HepG2 (cell line): Measurements from ENCODE around the gene FAM234A. TPM values are rescaled to one million over a fixed set of nuclear protein-coding genes. Genes with fewer than 3 reads are reported as not detected.
"Not testable (repeated sequence)": the region's sequence is repeated elsewhere in the genome, so short reads cannot be mapped to it uniquely, and the experiment has no call there.

Source experiments
- ATAC-seq: fragments of 200-7000 bp; cut with Tn5 transposase; 3 replicates; pipeline ENCODE4 v1.9.1; 2020; ENCODE audit warnings: mild to moderate bottlenecking, moderate library complexity
- BruUV-seq: library from RNA; stranded (reverse); fragments of 400-500 nt; replicated peaks from 2 replicates; lab custom pipeline; 2021; lab: Mats Ljungman, UMichigan
- CTCF ChIA-PET: fragments of 300-600 bp; formaldehyde crosslinking; extraction: SDS; loops from one replicate; lab custom pipeline; 2021; ENCODE audit warnings: low total read pairs, inconsistent platforms, low intra/inter-chr PET ratio; lab: Yijun Ruan, JAX
- POLR2A ChIA-PET: fragments of 350-600 bp; sonication (Branson Sonifier 250); formaldehyde crosslinking; loops from one replicate; lab custom pipeline; 2020; ENCODE audit warnings: antibody characterized with exemption, inconsistent platforms; lab: Yijun Ruan, JAX
- DNase-seq: peaks from one replicate; pipeline ENCODE4 v3.0.0-alpha.2; 2015; ENCODE audit warnings: low spot score
- FAIRE-seq: peaks from 3 replicates; lab custom pipeline; 2011; peaks lifted over from hg19 to GRCh38; lab: Jason Lieb, UNC
- H2AFZ ChIP-seq: one replicate; pipeline ENCODE4 v1.6.1; 2011; ENCODE audit warnings: low read length, inconsistent platforms
- H3K27ac ChIP-seq: fragments of 300-600 bp; 3 replicates; pipeline ENCODE4 v1.8.0; 2011; ENCODE audit warnings: mixed run types, mild to moderate bottlenecking, mixed read lengths, low read length, inconsistent platforms; ENCODE audit not compliant: insufficient read depth; ENCODE audit errors: extremely low read length
- H3K27me3 ChIP-seq, 2 experiments: fragments of 200-600 bp in 1 of 2; 2 replicates in 1 of 2; 3 replicates in 1 of 2; pipeline versions ENCODE4 v1.6.0 to v1.8.0; 2011; ENCODE audit warnings: low read length in 2 of 2, mild to moderate bottlenecking in 2 of 2, moderate library complexity in 2 of 2, inconsistent platforms in 1 of 2; ENCODE audit not compliant: insufficient read depth in 2 of 2, control insufficient read depth in 1 of 2
- H3K36me3 ChIP-seq, 2 experiments: fragments of 200-600 bp in 1 of 2; replicated peaks in 1 of 2; 2 replicates in 1 of 2; 3 replicates in 1 of 2; pipeline versions ENCODE4 v1.5.1 to v1.8.0; 2011; ENCODE audit warnings: low read length in 2 of 2, inconsistent platforms in 1 of 2; ENCODE audit not compliant: insufficient read depth in 2 of 2, control insufficient read depth in 1 of 2
- H3K4me1 ChIP-seq: 2 replicates; pipeline ENCODE4 v1.5.1; 2012; ENCODE audit warnings: low read length, inconsistent platforms; ENCODE audit not compliant: insufficient read depth
- H3K4me2 ChIP-seq: 2 replicates; pipeline ENCODE4 v1.6.0; 2011; ENCODE audit warnings: low read depth, low read length, inconsistent platforms
- H3K4me3 ChIP-seq, 3 experiments: fragments of 200-600 bp in 1 of 3; sonication (generic), shearing (Covaris generic) in 1 of 3; replicated peaks in 1 of 3; 2 replicates each; pipeline ENCODE4 v1.5.1; 2011 to 2016; ENCODE audit warnings: low read length in 3 of 3, inconsistent platforms in 2 of 3, low read depth in 2 of 3, mild to moderate bottlenecking in 2 of 3, control low read depth in 1 of 3, mixed read lengths in 1 of 3; ENCODE audit not compliant: insufficient read depth in 1 of 3
- H3K79me2 ChIP-seq: one replicate; pipeline ENCODE4 v1.6.1; 2011; ENCODE audit warnings: low read length, inconsistent platforms; ENCODE audit not compliant: insufficient read depth
- H3K9ac ChIP-seq: 2 replicates; pipeline ENCODE4 v1.6.0; 2011; ENCODE audit warnings: mild to moderate bottlenecking, low read depth, low read length, inconsistent platforms; ENCODE audit not compliant: insufficient read depth
- H3K9me3 ChIP-seq: 2 replicates; pipeline ENCODE4 v1.5.1; 2012; ENCODE audit warnings: mild to moderate bottlenecking, low read length
- H4K20me1 ChIP-seq: 2 replicates; pipeline ENCODE4 v1.6.0; 2011; ENCODE audit warnings: inconsistent platforms, mild to moderate bottlenecking, low read length, moderate library complexity; ENCODE audit not compliant: insufficient read depth
- CHD2 ChIP-seq: IDR thresholded peaks from 2 replicates; pipeline ENCODE4 v1.6.1; 2011; ENCODE audit warnings: low read depth, low read length, improper control_type of control experiment
- MTA3 ChIP-seq: sonication (generic); formaldehyde crosslinking; IDR thresholded peaks from 2 replicates; pipeline ENCODE4 v1.4.0; 2020; ENCODE audit warnings: missing genetic modification reagents
- POGZ ChIP-seq: sonication (generic); formaldehyde crosslinking; IDR thresholded peaks from 2 replicates; pipeline ENCODE4 v1.4.0; 2020; ENCODE audit warnings: mild to moderate bottlenecking, missing genetic modification reagents
- SATB2 ChIP-seq: sonication (generic); formaldehyde crosslinking; IDR thresholded peaks from 2 replicates; pipeline ENCODE4 v1.5.0; 2020; ENCODE audit warnings: missing genetic modification reagents
- TSC22D2 ChIP-seq: sonication (generic); formaldehyde crosslinking; IDR thresholded peaks from 2 replicates; pipeline ENCODE4 v1.5.1; 2020; ENCODE audit warnings: missing genetic modification reagents, mild to moderate bottlenecking, borderline replicate concordance
- ZNF296 ChIP-seq: sonication (generic); formaldehyde crosslinking; conservative IDR thresholded peaks from 2 replicates; pipeline ENCODE4 v1.5.0; 2020; ENCODE audit warnings: mild to moderate bottlenecking, missing genetic modification reagents
- ZNF543 ChIP-seq: sonication (generic); formaldehyde crosslinking; IDR thresholded peaks from 2 replicates; pipeline ENCODE4 v1.4.0; 2020; ENCODE audit warnings: mild to moderate bottlenecking, missing genetic modification reagents
- ZNF775 ChIP-seq: sonication (generic); formaldehyde crosslinking; IDR thresholded peaks from 2 replicates; pipeline ENCODE4 v1.4.0; 2020; ENCODE audit warnings: missing genetic modification reagents, mild to moderate bottlenecking, moderate library complexity, borderline replicate concordance
- ZNF800 ChIP-seq: sonication (generic); formaldehyde crosslinking; IDR thresholded peaks from 2 replicates; pipeline ENCODE4 v1.4.0; 2020; ENCODE audit warnings: missing genetic modification reagents
- WGBS: methylation state at CpG from one replicate; pipeline ENCODE4 v1.1.6; 2017; ENCODE audit warnings: low lambda C conversion rate; 5-methylcytosine and 5-hydroxymethylcytosine counted together
- in situ Hi-C: cut with HindIII; loops from 2 replicates; pipeline ENCODE4 v1.10.0; 2017; ENCODE audit warnings: low pct_unique_long_range_greater_than_20kb; ENCODE audit not compliant: extremely low pct_ligation_motif_present
- intact Hi-C: fragments of 100-400 bp; cut with micrococcal nuclease; formaldehyde crosslinking; loops from one replicate; pipeline ENCODE4 v1.10.0; 2022; ENCODE audit not compliant: unreplicated experiment
- polyA plus RNA-seq, 8 experiments: library from polyadenylated mRNA; depleted of rRNA in 3 of 8; stranded (reverse) in 7 of 8; unstranded in 1 of 8; fragments of >200 nt; fragmentation: Illumina TruSeq in 4 of 8; extraction: Trizol in 4 of 8; gene quantifications; 2 replicates each; pipeline versions ENCODE4 v1.2.1 to v1.2.3, GENCODE V29; 2011 to 2016; ENCODE audit warnings: low read depth in 4 of 8, missing spikeins in 1 of 8, mixed read lengths in 1 of 8; ENCODE audit not compliant: insufficient read depth in 1 of 8
- total RNA-seq, 5 experiments: library from RNA; depleted of rRNA; stranded (reverse); fragments of >200 nt; fragmentation: Illumina TruSeq; extraction: Trizol; gene quantifications; 2 replicates each; pipeline ENCODE4 v1.2.3, GENCODE V29; 2016; ENCODE audit warnings: low read depth in 1 of 5
- TF ChIP-seq, protein P1 (sequence below): sonication (generic); formaldehyde crosslinking; IDR thresholded peaks from 2 replicates; pipeline ENCODE4 v1.9.0; 2021; ENCODE audit warnings: missing genetic modification reagents, borderline replicate concordance

The FAM234A gene
- total and polyA plus RNA-seq, 2 of the 13 experiments (the other 11 are each of a cell fraction or from before 2014, with no cell fraction given): 29.2 to 34.4 TPM

DNA sequence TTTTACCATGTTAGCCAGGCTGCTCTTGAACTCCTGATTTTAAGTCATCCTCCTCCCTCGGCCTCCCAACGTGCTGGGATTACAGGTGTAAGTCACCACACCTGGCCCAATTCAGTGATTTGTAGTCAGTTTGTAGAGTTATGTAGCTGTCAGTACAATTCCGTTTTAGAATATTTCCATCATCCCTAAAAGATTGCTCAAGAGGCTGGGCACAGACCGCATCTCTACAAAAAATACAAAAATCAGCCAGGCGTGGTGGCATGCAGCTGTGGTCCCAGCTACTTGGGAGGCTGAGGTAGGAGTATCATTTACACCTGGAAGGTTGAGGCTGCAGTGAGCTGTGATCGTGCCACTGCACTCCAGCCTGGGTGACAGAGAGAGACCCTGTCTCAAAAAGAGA lies 20.6 kb downstream of the FAM234A start:
- Histone ChIP-seq H3K9me3 (no peaks in the 10 kb centered on the region), H3K4me1 (no peaks in the 10 kb centered on the region; the same call in 1 of the 2 replicates), H4K20me1 (no peaks in the 10 kb centered on the region), H2AFZ (no peak overlapping the region), H3K27me3 (no peaks in the 10 kb centered on the region), H3K4me2 (no peak overlapping the region), H3K27ac (no peak overlapping the region), H3K4me3 (no peak overlapping the region), H3K9ac (no peak overlapping the region), H3K79me2 (no peaks in the 10 kb centered on the region), H3K36me3 (peaks cover 9 to 38% of the 10 kb centered on the region in 2 experiments; a peak in 4 of 5 replicates)
- BruUV-seq: no TSS peak
- in situ Hi-C loops (no loop called here), intact Hi-C loops (no loop called here)
- 98% methylated on average over 6 of the region's 6 CpGs for WGBS
- TF ChIP-seq CHD2 (no peak), ZNF543 (CRISPR knock-in tag) (no peak), ZNF296 (CRISPR knock-in tag) (no peak), ZNF800 (CRISPR knock-in tag) (no peak), POGZ (no peak), SATB2 (no peak), TSC22D2 (CRISPR knock-in tag) (no peak), ZNF775 (CRISPR knock-in tag) (no peak), MTA3 (CRISPR knock-in tag) (no peak)
- TF ChIP-seq, protein P1, sequence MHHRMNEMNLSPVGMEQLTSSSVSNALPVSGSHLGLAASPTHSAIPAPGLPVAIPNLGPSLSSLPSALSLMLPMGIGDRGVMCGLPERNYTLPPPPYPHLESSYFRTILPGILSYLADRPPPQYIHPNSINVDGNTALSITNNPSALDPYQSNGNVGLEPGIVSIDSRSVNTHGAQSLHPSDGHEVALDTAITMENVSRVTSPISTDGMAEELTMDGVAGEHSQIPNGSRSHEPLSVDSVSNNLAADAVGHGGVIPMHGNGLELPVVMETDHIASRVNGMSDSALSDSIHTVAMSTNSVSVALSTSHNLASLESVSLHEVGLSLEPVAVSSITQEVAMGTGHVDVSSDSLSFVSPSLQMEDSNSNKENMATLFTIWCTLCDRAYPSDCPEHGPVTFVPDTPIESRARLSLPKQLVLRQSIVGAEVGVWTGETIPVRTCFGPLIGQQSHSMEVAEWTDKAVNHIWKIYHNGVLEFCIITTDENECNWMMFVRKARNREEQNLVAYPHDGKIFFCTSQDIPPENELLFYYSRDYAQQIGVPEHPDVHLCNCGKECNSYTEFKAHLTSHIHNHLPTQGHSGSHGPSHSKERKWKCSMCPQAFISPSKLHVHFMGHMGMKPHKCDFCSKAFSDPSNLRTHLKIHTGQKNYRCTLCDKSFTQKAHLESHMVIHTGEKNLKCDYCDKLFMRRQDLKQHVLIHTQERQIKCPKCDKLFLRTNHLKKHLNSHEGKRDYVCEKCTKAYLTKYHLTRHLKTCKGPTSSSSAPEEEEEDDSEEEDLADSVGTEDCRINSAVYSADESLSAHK (CRISPR knock-in tag): no peak
- ChIA-PET CTCF (no interaction called here), POLR2A (no interaction called here)
- DNase-seq (no peak), FAIRE-seq (no peak), ATAC-seq (no peak)

GRCh38 chr16:258091-258490 lies 23.5 kb downstream of the FAM234A start:
- H2AFZ ChIP-seq, in situ Hi-C loops, FAIRE-seq, H3K27me3 ChIP-seq, H4K20me1 ChIP-seq, H3K4me3 ChIP-seq, H3K4me2 ChIP-seq, ATAC-seq, DNase-seq, H3K79me2 ChIP-seq, H3K4me1 ChIP-seq, H3K27ac ChIP-seq, intact Hi-C loops, BruUV-seq, H3K9me3 ChIP-seq, CTCF ChIA-PET, H3K9ac ChIP-seq, POLR2A ChIA-PET: not testable (repeated sequence)
- WGBS: 94% methylated on average over 11 of the region's 13 CpGs
- peaks cover 15 to 33% of the 10 kb centered on the region in 2 experiments; a peak in 4 of 5 replicates for H3K36me3 ChIP-seq
